GM21381 (cell line): ENCODE data around the gene NF2.

Experiments
- ATAC-seq: cut with Tn5 transposase; IDR thresholded peaks from one replicate; pipeline ENCODE4 v1.9.1; 2021; ENCODE audit warnings: mild to moderate bottlenecking, moderate library complexity; ENCODE audit not compliant: unreplicated experiment

The NF2 gene

GRCh38 chr22:29718949-29719898 lies 115.8 kb downstream of the NF2 start:
- no peak for ATAC-seq

- ATAC-seq, result no peak
These were observed 116.6 kb downstream of the NF2 start, which contains the start of gene CABP7 for GRCh38 chr22:29719899-29720645. Gene CABP7 (plus strand): TSS chr22:29720003. CDS start chr22:29720425, 422 bp downstream.

- no peak for ATAC-seq
These were observed 117.4 kb downstream of the NF2 start for GRCh38 chr22:29720811-29721323.

GRCh38 chr22:29722151-29722550 lies 118.7 kb downstream of the NF2 start:
- no peak for ATAC-seq

GRCh38 chr22:29722587-29722986 lies 119.2 kb downstream of the NF2 start:
- no peak for ATAC-seq

- no peak for ATAC-seq
These were observed 120.3 kb downstream of the NF2 start for GRCh38 chr22:29723766-29724165.

GRCh38 chr22:29724843-29725242 lies 121.4 kb downstream of the NF2 start:
- no peak for ATAC-seq

- no peak for ATAC-seq
These were observed 122.7 kb downstream of the NF2 start for GRCh38 chr22:29726106-29726505.

- ATAC-seq, result no peak
These were observed 123.2 kb downstream of the NF2 start for GRCh38 chr22:29726512-29727130.

GRCh38 chr22:29727131-29727523 lies 123.7 kb downstream of the NF2 start:
- no peak for ATAC-seq

GRCh38 chr22:29729161-29729560 lies 125.7 kb downstream of the NF2 start:
- ATAC-seq, result no peak

- no peak for ATAC-seq
These were observed 127.8 kb downstream of the NF2 start for GRCh38 chr22:29731058-29731850.

- ATAC-seq, result no peak
These were observed 129.4 kb downstream of the NF2 start for GRCh38 chr22:29732883-29733282.

- ATAC-seq, result no peak
These were observed 130.1 kb downstream of the NF2 start for GRCh38 chr22:29733362-29734201.

GRCh38 chr22:29734406-29734805 lies 131.0 kb downstream of the NF2 start:
- no peak for ATAC-seq

- ATAC-seq, result no peak
These were observed 131.4 kb downstream of the NF2 start for GRCh38 chr22:29734838-29735237.

GRCh38 chr22:29735416-29735815 lies 132.0 kb downstream of the NF2 start:
- ATAC-seq, result no peak

- ATAC-seq, result no peak
These were observed 134.1 kb downstream of the NF2 start for GRCh38 chr22:29737251-29738117.
